Activated CD8-positive, alpha-beta memory T cell treated with anti-CD3 and anti-CD28 coated beads for 36 hours (primary cell): ENCODE results near the gene ZNF750. TPM values are rescaled to one million over a fixed set of nuclear protein-coding genes. Genes with fewer than 3 reads are reported as not detected.

Source experiments
- CTCF ChIA-PET: fragments of 350-600 bp; sonication (Branson Sonifier 250); formaldehyde crosslinking; loops from one replicate; lab custom pipeline; 2021; ENCODE audit warnings: antibody characterized with exemption; lab: Charles Lee
- POLR2A ChIA-PET: fragments of 350-600 bp; sonication (Branson Sonifier 250); formaldehyde crosslinking; loops from one replicate; lab custom pipeline; 2021; ENCODE audit warnings: antibody characterized with exemption; lab: Charles Lee
- total RNA-seq, 2 experiments: library from RNA; stranded (reverse); gene quantifications; one replicate each; pipeline ENCODE4 v1.2.3, GENCODE V29; 2021

Gene ZNF750
- total RNA-seq, 2 experiments from 2014 or later: not detected

DNA sequence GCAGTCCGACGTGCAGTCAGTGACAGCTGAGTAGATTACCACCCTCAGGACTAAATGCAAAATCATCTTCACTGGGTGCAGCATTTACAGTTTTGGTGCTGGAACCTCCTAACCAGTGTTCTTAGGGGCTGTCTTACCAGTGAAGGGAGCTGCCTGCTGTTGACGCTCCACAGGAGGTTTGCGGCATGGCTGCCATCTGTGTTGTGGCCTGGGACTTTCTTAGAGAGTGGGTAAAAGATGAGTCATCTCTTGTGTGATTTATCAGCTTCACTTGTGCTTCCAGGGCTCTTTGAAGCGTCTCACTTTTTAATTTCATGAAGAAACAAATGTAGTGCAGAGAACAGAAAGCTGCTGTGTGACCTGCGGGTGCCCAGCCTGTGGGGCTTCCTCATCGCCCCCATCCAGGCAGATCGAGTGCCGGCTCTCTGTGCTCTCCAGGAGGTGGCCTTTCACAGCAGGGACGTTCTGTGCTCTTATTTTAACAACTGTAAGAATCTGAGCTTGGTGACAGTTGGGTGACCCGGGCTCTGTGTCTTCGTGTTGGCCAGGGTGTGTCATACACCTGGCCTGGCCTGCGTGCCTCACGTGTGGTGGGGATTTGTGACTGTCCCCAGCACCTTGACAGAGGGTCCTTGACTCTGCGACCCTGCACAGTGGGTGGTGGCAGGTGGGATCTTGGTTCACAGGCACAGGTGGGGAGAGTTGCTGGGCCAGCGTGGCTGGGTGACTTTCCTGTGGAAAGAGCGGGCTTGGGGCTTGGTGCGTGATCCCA is 24.3 kb upstream of the ZNF750 start:
- POLR2A ChIA-PET: interaction anchor here (0.7 to 2.4 kb wide), 4 partner anchors 14 to 122 kb away, joined by 3 to 19 read pairs (median 3); no protein-coding TSS in a partner anchor
- CTCF ChIA-PET: interaction anchor here (0.8 to 2.1 kb wide), 11 partner anchors 10 to 190 kb away, joined by 3 to 7 read pairs (median 3); no protein-coding TSS in a partner anchor

DNA sequence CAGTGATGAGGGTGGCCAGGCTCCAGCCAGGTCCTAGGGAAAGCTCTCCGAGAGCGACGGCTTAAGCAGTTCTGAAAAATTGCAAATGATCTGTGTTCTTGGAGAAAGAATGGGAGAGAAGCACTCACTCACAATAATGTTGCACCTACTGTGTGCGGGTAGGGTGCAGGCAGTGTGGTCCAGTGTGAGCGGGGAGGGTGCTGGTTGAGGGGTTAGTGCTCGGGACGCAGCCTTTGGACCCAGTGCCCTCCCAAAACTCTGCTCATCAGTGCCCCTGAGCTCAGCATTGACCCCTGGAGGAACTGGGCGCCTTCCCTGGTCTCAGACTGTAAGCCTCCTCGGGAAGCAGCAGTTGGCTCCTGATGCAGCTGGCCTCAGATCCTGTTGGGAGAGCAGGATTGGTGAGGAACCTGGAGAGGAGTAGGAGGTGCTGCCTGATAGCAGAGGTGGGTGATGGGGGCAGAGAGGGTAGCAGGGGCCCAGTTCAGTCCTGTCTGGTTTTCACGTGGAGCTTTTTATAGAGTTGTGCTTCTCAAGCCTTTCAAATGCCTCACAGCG is 23.6 kb upstream of the ZNF750 start:
- POLR2A ChIA-PET: interaction anchor here (1.0 to 2.4 kb wide), 3 partner anchors 18 to 123 kb away, joined by 3 to 19 read pairs (median 3); no protein-coding TSS in a partner anchor
- CTCF ChIA-PET: interaction anchor here (0.8 to 2.1 kb wide), 11 partner anchors 9 to 191 kb away, joined by 3 to 7 read pairs (median 3); no protein-coding TSS in a partner anchor

DNA sequence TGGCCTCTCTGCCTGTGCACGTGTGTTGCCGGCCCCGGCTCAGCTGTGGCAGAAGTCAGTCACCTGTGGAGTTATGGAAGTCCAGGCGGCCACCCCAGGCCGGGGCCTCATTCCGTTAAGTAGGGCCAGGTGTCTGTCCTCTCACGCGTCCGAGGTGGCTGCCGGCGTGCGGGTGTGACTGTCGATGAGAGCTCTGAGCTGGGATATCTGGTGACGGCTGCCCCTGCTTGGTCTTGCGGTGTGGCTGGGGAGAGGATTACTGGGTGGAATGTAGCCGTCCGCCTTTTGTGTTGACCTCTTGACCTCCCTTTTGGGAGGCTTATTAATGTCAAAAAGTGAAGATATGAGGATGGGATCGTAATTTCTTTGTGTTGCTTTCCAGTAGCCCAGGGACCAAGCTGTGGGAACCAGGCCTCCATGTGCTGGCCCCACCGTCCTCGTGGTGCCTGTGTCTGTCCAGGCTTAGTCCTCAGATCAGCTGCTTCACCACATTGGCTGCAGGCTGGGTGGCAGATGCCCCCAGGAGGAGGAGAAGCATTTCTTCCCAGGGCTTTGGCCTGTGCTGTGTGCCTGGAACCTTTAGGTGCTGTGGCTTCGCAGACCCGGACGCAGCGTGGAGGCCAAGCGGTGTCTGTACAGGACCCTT is 23.0 kb upstream of the ZNF750 start:
- CTCF ChIA-PET: interaction anchor here (1.2 to 2.1 kb wide), 4 partner anchors 9 to 81 kb away, joined by 3 to 7 read pairs (median 4); no protein-coding TSS in a partner anchor
- POLR2A ChIA-PET: interaction anchor here (2.4 kb wide), 1 partner anchor 21 kb away, joined by 19 read pairs; no protein-coding TSS in a partner anchor

- ChIA-PET POLR2A (no interaction called here), CTCF (no interaction called here)
Observed at GRCh38 chr17:82862191-82862590, 22.4 kb upstream of the ZNF750 start.

GRCh38 chr17:82861393-82861775 is 21.6 kb upstream of the ZNF750 start:
- POLR2A ChIA-PET: no interaction called here
- CTCF ChIA-PET: no interaction called here

DNA sequence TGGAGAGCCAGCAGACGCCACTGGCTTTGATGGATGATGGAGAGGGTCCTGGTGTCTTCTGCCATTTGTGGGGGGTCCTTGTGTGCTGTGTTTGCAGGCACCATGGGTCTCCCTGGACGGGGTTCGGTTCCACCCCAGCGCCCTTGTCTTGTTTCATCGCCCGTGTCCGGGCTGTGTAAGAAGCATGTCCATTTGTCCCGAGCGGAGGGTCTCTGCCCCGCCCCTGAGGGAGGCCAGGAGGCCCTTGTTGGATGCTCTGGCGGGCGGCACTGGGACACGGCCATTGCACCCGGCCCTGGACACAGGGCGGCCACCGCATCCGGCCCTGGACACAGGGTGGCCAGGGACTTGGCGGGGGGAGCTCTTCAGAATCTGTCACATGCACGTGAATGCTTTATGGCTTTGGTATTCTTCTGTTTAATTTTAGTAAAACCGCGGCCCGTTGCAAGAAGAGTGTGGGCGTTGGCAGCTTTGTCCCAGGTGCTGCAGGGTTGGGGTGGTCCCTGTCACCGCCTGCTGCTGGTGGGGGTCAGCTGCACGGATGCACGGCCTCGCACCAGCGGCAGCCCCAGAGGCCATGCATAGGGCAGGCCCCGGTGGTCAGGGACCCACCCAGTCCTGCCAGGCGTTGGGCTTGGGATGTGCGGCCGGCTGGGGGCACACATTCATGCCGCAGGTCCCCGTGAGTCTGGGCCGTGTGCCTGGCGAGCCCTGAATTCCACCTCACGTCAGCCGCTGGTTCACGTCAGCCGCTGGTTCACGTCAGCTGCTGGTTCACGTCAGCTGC is 21.0 kb upstream of the ZNF750 start:
- ChIA-PET CTCF (no interaction called here), POLR2A (interaction anchor here (1.2 kb wide), 1 partner anchor 24 kb away, joined by 3 read pairs; no protein-coding TSS in a partner anchor)

DNA sequence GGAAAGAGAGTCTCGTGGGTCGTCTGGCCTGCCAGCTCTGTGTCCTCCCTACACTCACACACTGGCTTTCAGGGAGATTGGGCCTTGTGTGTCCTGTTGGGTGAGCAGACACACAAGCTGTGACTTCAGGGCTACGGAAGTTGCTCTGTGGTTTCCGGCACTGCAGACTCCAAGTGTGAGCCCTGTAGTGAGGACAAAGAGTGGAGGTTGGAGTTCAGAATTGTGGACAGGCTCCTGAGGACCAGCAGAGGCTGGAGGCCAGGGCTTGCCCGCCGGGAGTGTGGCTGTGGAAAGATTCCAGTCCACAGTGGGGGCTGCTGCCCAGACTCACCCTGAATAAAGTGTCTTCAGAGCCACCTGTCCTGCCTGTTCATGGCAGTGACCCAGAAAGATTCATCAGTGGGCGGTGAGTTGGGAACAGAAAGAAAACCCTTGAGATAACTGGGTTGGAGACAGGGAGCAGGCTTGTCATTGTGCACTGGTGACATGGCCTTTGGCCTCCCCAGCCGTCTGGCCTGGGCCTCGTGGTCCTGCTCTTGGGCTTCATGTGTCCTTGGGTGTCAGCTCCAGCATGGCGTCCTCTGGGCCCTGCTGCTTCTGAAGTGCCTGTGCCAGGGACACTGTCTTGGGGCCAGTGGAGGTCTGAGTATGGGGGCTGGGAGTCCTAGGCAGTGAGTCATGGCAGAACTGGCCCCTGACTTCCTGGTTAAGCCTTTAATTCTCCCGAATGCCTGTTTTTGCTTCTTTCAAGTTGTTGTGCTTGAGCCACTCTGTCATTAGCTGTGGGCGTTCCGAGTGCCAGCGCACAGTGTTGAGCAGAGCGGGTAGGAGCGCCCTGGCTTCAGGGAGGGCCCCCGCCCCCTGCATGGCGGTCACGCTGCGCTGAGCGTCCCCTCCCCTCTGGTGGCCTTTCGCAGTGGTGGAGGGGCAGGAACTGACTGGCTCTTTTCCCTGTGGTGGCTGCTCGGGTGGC is 19.9 kb upstream of the ZNF750 start:
- ChIA-PET POLR2A (interaction anchor here (1.2 kb wide), 1 partner anchor 25 kb away, joined by 3 read pairs; no protein-coding TSS in a partner anchor), CTCF (interaction anchor here (1.0 kb wide), 1 partner anchor 78 kb away, joined by 3 read pairs; no protein-coding TSS in a partner anchor)

DNA sequence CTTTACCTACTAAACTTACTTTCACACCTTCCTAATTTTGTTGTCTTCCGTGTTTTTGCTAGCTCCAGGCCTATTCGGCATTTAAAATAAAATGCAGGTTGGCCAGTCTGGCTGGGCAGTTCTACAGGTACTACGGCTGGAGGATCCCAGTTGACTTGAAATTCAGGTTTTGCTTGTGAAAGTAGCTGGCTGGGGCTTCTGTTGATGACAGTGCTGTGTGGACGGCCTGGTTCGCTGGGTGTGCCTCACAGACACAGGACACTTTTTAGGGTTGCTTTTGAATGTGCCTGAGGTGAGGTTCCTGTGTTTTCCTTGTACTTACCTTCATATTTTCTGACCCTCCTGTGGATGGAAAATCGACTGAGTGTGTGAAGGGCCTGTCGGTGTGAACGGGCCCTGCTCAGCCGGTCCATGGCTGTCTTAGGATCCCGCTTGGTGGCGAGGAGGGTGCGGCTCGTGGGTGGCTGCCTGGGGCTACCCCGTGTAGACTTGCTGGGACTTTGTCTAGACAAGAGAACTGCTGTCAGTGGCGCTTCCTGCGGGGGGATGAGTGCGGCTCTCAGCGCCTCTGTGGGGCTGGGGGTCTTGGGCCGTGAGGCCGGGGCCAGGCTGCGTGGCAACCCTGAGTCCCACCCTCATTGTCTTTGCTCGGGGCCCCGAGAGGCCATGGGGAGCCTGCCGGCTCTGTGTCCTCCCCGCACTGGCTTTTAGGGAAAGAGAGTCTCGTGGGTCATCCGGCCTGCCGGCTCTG is 18.7 kb upstream of the ZNF750 start:
- POLR2A ChIA-PET: no interaction called here
- CTCF ChIA-PET: interaction anchor here (0.9 kb wide), 1 partner anchor 15 kb away, joined by 3 read pairs; no protein-coding TSS in a partner anchor

- CTCF ChIA-PET: no interaction called here
- POLR2A ChIA-PET: interaction anchor here (0.7 kb wide), 1 partner anchor 13 kb away, joined by 12 read pairs; no protein-coding TSS in a partner anchor
Observed at GRCh38 chr17:82856361-82856760, 16.5 kb upstream of the ZNF750 start.

DNA sequence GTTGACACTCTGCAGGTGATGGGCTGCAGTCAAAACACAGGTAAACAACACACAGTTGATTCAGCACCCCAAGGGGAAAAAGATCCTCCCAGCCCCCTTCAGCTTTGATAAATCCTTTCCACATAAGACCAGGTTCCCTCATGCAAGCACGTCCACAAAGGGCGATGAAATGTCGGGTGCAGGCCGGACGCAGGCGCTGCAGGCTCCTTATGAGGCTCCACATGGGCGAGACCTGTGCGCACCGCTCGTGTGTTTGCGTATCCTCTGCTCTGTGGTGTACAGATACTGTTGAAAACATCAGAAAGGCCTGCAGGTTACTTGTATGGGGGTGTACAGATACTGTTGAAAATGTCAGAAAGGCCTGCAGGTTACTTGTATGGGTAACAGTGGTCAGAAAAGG is 14.4 kb upstream of the ZNF750 start:
- CTCF ChIA-PET: interaction anchor here (1.2 kb wide), 1 partner anchor 9 kb away, joined by 4 read pairs; no protein-coding TSS in a partner anchor
- POLR2A ChIA-PET: no interaction called here

DNA sequence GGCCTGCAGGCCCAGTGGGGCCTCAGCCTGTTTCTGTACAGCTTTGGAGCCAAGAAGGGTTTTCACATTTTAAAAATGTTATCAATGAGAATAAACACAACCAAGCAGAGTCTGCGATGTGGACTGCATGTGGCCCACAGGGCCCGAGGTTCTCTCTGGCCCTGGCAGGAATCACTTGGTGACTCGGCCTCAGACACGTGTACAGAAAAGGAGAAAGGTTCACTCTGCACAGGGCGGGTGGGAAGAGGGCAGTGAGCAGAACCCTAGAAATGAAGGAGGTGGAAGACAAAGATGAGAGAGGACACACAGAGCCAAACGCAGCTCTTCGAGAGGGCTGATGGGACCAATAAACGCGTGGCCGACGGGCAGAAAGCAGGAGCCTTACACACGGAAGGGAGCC is 11.6 kb upstream of the ZNF750 start:
- ChIA-PET CTCF (no interaction called here), POLR2A (no interaction called here)

- ChIA-PET POLR2A (no interaction called here), CTCF (no interaction called here)
Observed at GRCh38 chr17:82849076-82849945, 9.5 kb upstream of the ZNF750 start.

DNA sequence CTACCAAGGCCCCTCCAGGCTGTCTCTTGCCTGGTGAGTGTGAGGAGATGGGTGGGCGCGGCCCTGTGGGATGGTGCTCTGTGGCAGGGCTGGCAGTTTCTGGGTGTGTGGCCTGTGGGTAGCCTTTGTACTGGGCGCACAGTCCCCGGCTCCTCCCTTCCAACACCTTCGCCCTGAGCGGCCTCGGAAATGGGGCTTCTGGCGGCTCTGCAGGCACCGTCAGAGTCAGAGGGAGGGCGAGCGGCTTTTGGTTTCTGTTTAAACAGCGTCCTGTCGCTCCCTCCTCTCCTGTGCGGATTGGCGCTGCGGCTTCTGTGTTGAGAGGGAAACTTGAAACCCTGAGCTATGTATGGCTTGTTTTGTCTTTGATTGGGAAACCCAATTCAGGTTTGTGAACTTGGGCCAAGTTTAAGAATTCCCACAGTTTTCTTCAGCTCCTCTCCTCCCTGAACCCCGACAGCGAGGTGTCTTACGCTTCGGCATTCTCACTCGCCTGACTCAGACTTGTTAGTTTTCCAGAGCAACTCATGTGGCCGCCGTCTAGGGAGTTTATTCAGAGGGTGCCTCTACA is 8.3 kb upstream of the ZNF750 start:
- POLR2A ChIA-PET: interaction anchor here (0.6 kb wide), 1 partner anchor 313 kb away, joined by 4 read pairs; no protein-coding TSS in a partner anchor

GRCh38 chr17:82846061-82846691 is 6.4 kb upstream of the ZNF750 start:
- POLR2A ChIA-PET: no interaction called here
- CTCF ChIA-PET: no interaction called here

More for the DNA sequence above, 8.3 kb upstream of the ZNF750 start:
- CTCF ChIA-PET: no interaction called here

DNA sequence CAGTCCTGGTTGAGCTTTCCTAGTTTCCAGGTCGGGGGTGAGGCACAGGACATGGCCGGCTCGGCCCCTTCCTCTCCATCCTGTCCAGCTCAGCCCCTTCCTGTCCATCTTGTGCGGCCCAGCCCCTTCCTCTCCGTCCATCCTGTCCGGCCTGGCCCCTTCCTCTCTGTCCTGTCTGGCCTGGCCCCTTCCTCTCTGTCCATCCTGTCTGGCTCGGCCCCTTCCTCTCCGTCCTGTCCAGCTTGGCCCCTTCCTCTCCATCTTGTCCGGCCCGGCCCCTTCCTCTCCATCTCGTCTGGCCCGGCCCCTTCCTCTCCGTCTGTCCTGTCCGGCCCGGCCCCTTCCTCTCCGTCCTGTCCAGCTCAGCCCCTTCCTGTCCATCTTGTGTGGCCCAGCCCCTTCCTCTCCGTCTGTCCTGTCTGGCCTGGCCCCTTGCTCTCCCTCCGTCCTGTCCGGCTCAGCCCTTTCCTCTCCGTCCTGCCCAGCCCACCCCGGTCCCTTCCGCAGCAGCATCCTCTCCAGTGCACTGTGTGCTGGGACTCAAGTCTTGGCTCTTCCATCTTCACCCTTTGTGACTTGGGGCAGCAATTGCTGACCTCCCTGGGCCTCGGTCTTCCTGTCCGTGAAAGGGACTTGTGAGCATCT is 5.5 kb upstream of the ZNF750 start:
- CTCF ChIA-PET: no interaction called here
- POLR2A ChIA-PET: no interaction called here
